H1 (cell line): ENCODE measurements around the gene SCN2A.

Experiments
- CHD1 ChIP-seq: IDR thresholded peaks from 2 replicates; pipeline ENCODE4 v1.6.1; 2012; ENCODE audit warnings: low read depth, low read length, improper control_type of control experiment
- CTCF ChIP-seq, 3 experiments: IDR thresholded peaks; 1 replicate in 2 of 3; 2 replicates in 1 of 3; pipeline versions ENCODE4 v1.5.1 to v1.6.1; 2011; ENCODE audit warnings: low read length in 3 of 3, mild to moderate bottlenecking in 3 of 3, inconsistent platforms in 2 of 3, low read depth in 1 of 3, moderate library complexity in 1 of 3; ENCODE audit not compliant: insufficient read depth in 1 of 3; ENCODE audit errors: control extremely low read depth in 1 of 3
- EP300 ChIP-seq, 2 experiments: IDR thresholded peaks; 1 replicate in 1 of 2; 2 replicates in 1 of 2; pipeline ENCODE4 v1.6.1; 2011 to 2012; ENCODE audit warnings: low read depth in 2 of 2, low read length in 2 of 2, mild to moderate bottlenecking in 2 of 2, borderline replicate concordance in 1 of 2, inconsistent platforms in 1 of 2, moderate library complexity in 1 of 2
- GABPA ChIP-seq: IDR thresholded peaks from 2 replicates; pipeline ENCODE4 v1.6.1; 2011; ENCODE audit warnings: mild to moderate bottlenecking, low read length, moderate library complexity, borderline replicate concordance; ENCODE audit not compliant: insufficient read depth
- POLR2A ChIP-seq, 2 experiments: IDR thresholded peaks; 1 replicate in 1 of 2; 2 replicates in 1 of 2; pipeline ENCODE4 v1.6.1; 2011; ENCODE audit warnings: low read depth in 2 of 2, low read length in 2 of 2, mild to moderate bottlenecking in 2 of 2; ENCODE audit errors: control extremely low read depth in 1 of 2
- RAD21 ChIP-seq, 2 experiments: IDR thresholded peaks in 1 of 2; conservative IDR thresholded peaks in 1 of 2; 2 replicates each; pipeline ENCODE4 v1.6.1; 2011; ENCODE audit warnings: low read depth in 2 of 2, low read length in 2 of 2, improper control_type of control experiment in 1 of 2, inconsistent platforms in 1 of 2, mild to moderate bottlenecking in 1 of 2, moderate library complexity in 1 of 2
- RNF2 ChIP-seq: fragments of 200-900, 300-1000 bp; sonication (generic); IDR thresholded peaks from 2 replicates; pipeline ENCODE4 v1.7.1; 2016; ENCODE audit warnings: borderline replicate concordance, low read depth, mild to moderate bottlenecking, antibody characterized with exemption, low read length; ENCODE audit not compliant: poor library complexity, severe bottlenecking; ENCODE audit errors: missing control alignments
- TAF7 ChIP-seq: optimal IDR thresholded peaks from 2 replicates; pipeline ENCODE3; 2011; ENCODE audit warnings: low read depth, mild to moderate bottlenecking, inconsistent platforms, low read length, moderate library complexity, borderline replicate concordance

GRCh38 chr2:165391791-165392190, 152.6 kb downstream of the SCN2A start:
- no peak for TF ChIP-seq TAF7
- TF ChIP-seq RAD21 (IDR thresholded peaks at IDR 0.05 in 1 of 2, conservative IDR thresholded peaks at IDR 0.05 in 1 of 2; ENCODE audit: low read depth in 2 of 2, low read length in 2 of 2), result no peak
- no peak for TF ChIP-seq CHD1
- no peak for TF ChIP-seq RNF2
- no peak for TF ChIP-seq CTCF (IDR thresholded peaks at IDR 0.05; ENCODE audit: control extremely low read depth in 1 of 3, insufficient read depth in 1 of 3, low read depth in 1 of 3, low read length in 3 of 3)
- no peak for TF ChIP-seq EP300 (IDR thresholded peaks at IDR 0.05; ENCODE audit: borderline replicate concordance in 1 of 2, low read depth in 2 of 2, low read length in 2 of 2)
- TF ChIP-seq POLR2A (IDR thresholded peaks at IDR 0.05; ENCODE audit: control extremely low read depth in 1 of 2, low read depth in 2 of 2, low read length in 2 of 2), result no peak
- TF ChIP-seq GABPA, result no peak
